Measurements from ENCODE around the gene IRX5. TPM values are rescaled to one million over a fixed set of nuclear protein-coding genes. Genes with fewer than 3 reads are reported as not detected.
A peak's percentile ranks its signal among the peaks of the same experiment; 100 is the strongest.

IRX5 gene
- polyA plus RNA-seq, 1 donor from 2014 or later, result not detected

- Mint-ChIP-seq H3K27ac (peak overlapping the region; percentile 53 to 80 (median 78)), H3K27me3 (peaks cover 63% of the 10 kb centered on the region), H3K4me3 (peak overlapping the region in 1 of 4 donors; percentile 23), H3K4me1 (peaks cover 0 to 1% (median 0%) of the 10 kb centered on the region in 3 donors), H3K9me3 (peaks cover 0 to 5% (median 0%) of the 10 kb centered on the region in 3 donors), H3K36me3 (no peaks in the 10 kb centered on the region)
Measured at GRCh38 chr16:54935266-54935968, 4.8 kb downstream of the IRX5 start.

- Mint-ChIP-seq H3K9me3 (peaks cover 0 to 4% (median 0%) of the 10 kb centered on the region in 3 donors), H3K4me3 (peak overlapping the region in 2 of 4 donors; percentile 23 to 81), H3K36me3 (peaks cover 3% of the 10 kb centered on the region), H3K4me1 (peaks cover 0 to 1% (median 0%) of the 10 kb centered on the region in 3 donors), H3K27me3 (peaks cover 72% of the 10 kb centered on the region), H3K27ac (peak overlapping the region; percentile 82 to 88 (median 87))
Measured at GRCh38 chr16:54936201-54936978, 5.7 kb downstream of the IRX5 start.

- H3K36me3 Mint-ChIP-seq, result peaks cover 4% of the 10 kb centered on the region
Measured at GRCh38 chr16:54936979-54937670, 6.5 kb downstream of the IRX5 start.

GRCh38 chr16:54937671-54938211, 7.1 kb downstream of the IRX5 start:
- peaks cover 0 to 1% (median 0%) of the 10 kb centered on the region in 3 donors for H3K4me1 Mint-ChIP-seq
- H3K36me3 Mint-ChIP-seq, result peaks cover 4% of the 10 kb centered on the region
- H3K9me3 Mint-ChIP-seq, result no peaks in the 10 kb centered on the region
- peak overlapping the region; percentile 29 to 84 (median 53) for H3K4me3 Mint-ChIP-seq
- peaks cover 71% of the 10 kb centered on the region for H3K27me3 Mint-ChIP-seq
- peak overlapping the region in 2 of 3 donors; percentile 23 to 87 for H3K27ac Mint-ChIP-seq

More at GRCh38 chr16:54936979-54937670, 6.5 kb downstream of the IRX5 start:
- Mint-ChIP-seq H3K4me1 (peaks cover 0 to 1% (median 0%) of the 10 kb centered on the region in 3 donors), H3K27me3 (peaks cover 72% of the 10 kb centered on the region), H3K9me3 (no peaks in the 10 kb centered on the region), H3K4me3 (peak overlapping the region in 1 of 4 donors; percentile 84), H3K27ac (peak overlapping the region; percentile 23 to 87 (median 82))

- Mint-ChIP-seq H3K9me3 (no peaks in the 10 kb centered on the region), H3K36me3 (peaks cover 4% of the 10 kb centered on the region), H3K27ac (peak overlapping the region in 2 of 3 donors; percentile 5 to 87), H3K4me3 (peak overlapping the region in 3 of 4 donors; percentile 29 to 84 (median 68)), H3K4me1 (peaks cover 0 to 1% (median 0%) of the 10 kb centered on the region in 3 donors), H3K27me3 (peaks cover 74% of the 10 kb centered on the region)
Measured at GRCh38 chr16:54938212-54939028, 7.8 kb downstream of the IRX5 start.

- H3K4me1 Mint-ChIP-seq, result peaks cover 0 to 1% (median 0%) of the 10 kb centered on the region in 3 donors
- no peaks in the 10 kb centered on the region for H3K9me3 Mint-ChIP-seq
- H3K27ac Mint-ChIP-seq, result peak overlapping the region in 2 of 3 donors; percentile 5 to 75
- H3K36me3 Mint-ChIP-seq, result peaks cover 4% of the 10 kb centered on the region
- peak overlapping the region in 2 of 4 donors; percentile 27 to 81 for H3K4me3 Mint-ChIP-seq
- H3K27me3 Mint-ChIP-seq, result peaks cover 70% of the 10 kb centered on the region
Measured at GRCh38 chr16:54939029-54939346, 8.3 kb downstream of the IRX5 start.

GRCh38 chr16:54939510-54940278, 9.0 kb downstream of the IRX5 start:
- peaks cover 4% of the 10 kb centered on the region for H3K36me3 Mint-ChIP-seq
- peaks cover 0 to 1% (median 0%) of the 10 kb centered on the region in 3 donors for H3K4me1 Mint-ChIP-seq
- peaks cover 65% of the 10 kb centered on the region for H3K27me3 Mint-ChIP-seq
- peak overlapping the region in 1 of 4 donors; percentile 81 for H3K4me3 Mint-ChIP-seq
- no peaks in the 10 kb centered on the region for H3K9me3 Mint-ChIP-seq
- peak overlapping the region in 2 of 3 donors; percentile 5 to 73 for H3K27ac Mint-ChIP-seq

- Mint-ChIP-seq H3K27me3 (peaks cover 62% of the 10 kb centered on the region), H3K9me3 (no peaks in the 10 kb centered on the region), H3K4me3 (no peak overlapping the region), H3K36me3 (peaks cover 4% of the 10 kb centered on the region), H3K27ac (peak overlapping the region in 2 of 3 donors; percentile 5 to 73), H3K4me1 (peaks cover 0 to 1% (median 0%) of the 10 kb centered on the region in 3 donors)
Measured at GRCh38 chr16:54940279-54940604, 9.6 kb downstream of the IRX5 start.

- Mint-ChIP-seq H3K4me1 (no peaks in the 10 kb centered on the region), H3K36me3 (peaks cover 4% of the 10 kb centered on the region), H3K27me3 (peaks cover 46% of the 10 kb centered on the region), H3K27ac (no peak overlapping the region), H3K9me3 (no peaks in the 10 kb centered on the region), H3K4me3 (no peak overlapping the region)
Measured at GRCh38 chr16:54942353-54942943, 11.8 kb downstream of the IRX5 start.

GRCh38 chr16:54944002-54944401, 13.3 kb downstream of the IRX5 start:
- H3K9me3 Mint-ChIP-seq, result no peaks in the 10 kb centered on the region
- H3K27ac Mint-ChIP-seq, result no peak overlapping the region
- peaks cover 38% of the 10 kb centered on the region for H3K27me3 Mint-ChIP-seq
- no peaks in the 10 kb centered on the region for H3K4me1 Mint-ChIP-seq
- H3K4me3 Mint-ChIP-seq, result peak overlapping the region in 1 of 4 donors; percentile 55
- peaks cover 4% of the 10 kb centered on the region for H3K36me3 Mint-ChIP-seq

- peaks cover 4% of the 10 kb centered on the region for H3K36me3 Mint-ChIP-seq
- no peaks in the 10 kb centered on the region for H3K4me1 Mint-ChIP-seq
- no peak overlapping the region for H3K4me3 Mint-ChIP-seq
- peaks cover 0 to 2% (median 0%) of the 10 kb centered on the region in 3 donors for H3K9me3 Mint-ChIP-seq
- peaks cover 27% of the 10 kb centered on the region for H3K27me3 Mint-ChIP-seq
- no peak overlapping the region for H3K27ac Mint-ChIP-seq
Measured at GRCh38 chr16:54945063-54945462, 14.4 kb downstream of the IRX5 start.

GRCh38 chr16:54946909-54947308, 16.2 kb downstream of the IRX5 start:
- H3K27me3 Mint-ChIP-seq, result peaks cover 13% of the 10 kb centered on the region
- peaks cover 0 to 2% (median 0%) of the 10 kb centered on the region in 3 donors for H3K9me3 Mint-ChIP-seq
- no peaks in the 10 kb centered on the region for H3K36me3 Mint-ChIP-seq
- H3K4me1 Mint-ChIP-seq, result no peaks in the 10 kb centered on the region
- no peak overlapping the region for H3K4me3 Mint-ChIP-seq
- H3K27ac Mint-ChIP-seq, result no peak overlapping the region

GRCh38 chr16:54947616-54948015, 17.0 kb downstream of the IRX5 start:
- H3K27ac Mint-ChIP-seq, result no peak overlapping the region
- peaks cover 9% of the 10 kb centered on the region for H3K27me3 Mint-ChIP-seq
- no peaks in the 10 kb centered on the region for H3K4me1 Mint-ChIP-seq
- H3K36me3 Mint-ChIP-seq, result no peaks in the 10 kb centered on the region
- H3K9me3 Mint-ChIP-seq, result peaks cover 0 to 3% (median 1%) of the 10 kb centered on the region in 3 donors
- no peak overlapping the region for H3K4me3 Mint-ChIP-seq

Data from IgD-negative memory B cell (primary cell).